ENCODE measurements around the gene ABHD15.

DNA sequence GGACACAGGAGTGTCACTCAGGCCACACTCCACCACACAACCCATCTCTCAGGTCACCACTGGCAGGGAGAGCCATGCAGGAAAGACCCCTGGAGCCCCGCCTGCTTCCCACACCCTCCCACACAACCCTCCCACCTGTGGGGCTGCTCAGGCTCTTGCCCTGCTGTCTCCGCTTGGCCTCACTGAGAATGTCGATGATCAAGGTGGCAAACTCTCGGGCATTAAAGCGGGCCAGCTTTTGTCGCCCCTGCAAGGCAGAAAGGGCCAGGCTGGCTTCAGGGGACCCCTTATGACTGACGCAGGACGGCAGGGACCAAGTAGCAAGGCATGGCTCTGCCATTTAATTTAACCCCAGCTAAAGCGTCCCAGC lies 10.1 kb upstream of the ABHD15 start:
- TF ChIP-seq FOXA1 (IDR thresholded peaks at IDR 0.05) (no peak), ELF4 (IDR thresholded peaks at IDR 0.05) (no peak), ARNT (IDR thresholded peaks at IDR 0.05) (no peak), FOXK2 (IDR thresholded peaks at IDR 0.05) (no peak), LEF1 (IDR thresholded peaks at IDR 0.05; ENCODE audit: borderline replicate concordance) (no peak)

Measured in HEK293T (cell line).